Lower lobe of right lung (tissue), 2 donors: ENCODE data around the gene ZFHX3. TPM values are rescaled to one million over a fixed set of nuclear protein-coding genes. Genes with fewer than 3 reads are reported as not detected.
A peak's percentile ranks its signal among the peaks of the same experiment; 100 is the strongest.

Experiments used
- ATAC-seq, 2 donors: fragments of 200-7000 bp; cut with Tn5 transposase; one replicate each; pipeline ENCODE4 v1.9.1; 2020 to 2022; ENCODE audit warnings: mild to moderate bottlenecking in 2 of 2, moderate library complexity in 2 of 2
- DNase-seq: peaks from one replicate; pipeline ENCODE4 v3.0.0-alpha.2; 2020
- H3K27ac ChIP-seq: fragments of 200-600 bp; one replicate; pipeline ENCODE4 v1.8.0; 2022
- H3K27me3 ChIP-seq: fragments of 200-600 bp; one replicate; pipeline ENCODE4 v1.8.0; 2022; ENCODE audit warnings: low read depth
- H3K36me3 ChIP-seq: fragments of 200-600 bp; one replicate; pipeline ENCODE4 v1.8.0; 2022; ENCODE audit warnings: mild to moderate bottlenecking
- H3K4me1 ChIP-seq: fragments of 200-600 bp; one replicate; pipeline ENCODE4 v1.8.0; 2022
- H3K4me3 ChIP-seq: fragments of 200-600 bp; one replicate; pipeline ENCODE4 v1.8.0; 2022; ENCODE audit warnings: mild to moderate bottlenecking
- H3K9me3 ChIP-seq: fragments of 200-600 bp; one replicate; pipeline ENCODE4 v1.8.0; 2022
- CTCF ChIP-seq: fragments of 200-600 bp; IDR thresholded peaks from one replicate; pipeline ENCODE4 v1.8.0; 2022; ENCODE audit warnings: antibody characterized with exemption, mild to moderate bottlenecking
- intact Hi-C: fragments of 100-400 bp; cut with DNase I; formaldehyde crosslinking; loops from one replicate; pipeline ENCODE4 v1.11.0; 2022
- total RNA-seq: library from RNA; stranded (reverse); fragmentation: NEBNext Ultra II Directional; extraction: Animal tissue kit (Norgen Biotek cat#: 25700); gene quantifications from one replicate; pipeline ENCODE4 v1.2.1, GENCODE V29; 2021
- donor health status: DM: no; HTN: yes; CAD: no; lungs with severe emphysema.

ZFHX3 gene
- total RNA-seq, 1 donor from 2014 or later: 29.3 TPM

- TF ChIP-seq CTCF: no peak
- intact Hi-C loops: no loop called here
- H3K27ac ChIP-seq: no peak overlapping the region
Observed at GRCh38 chr16:72846594-72846993, 201.3 kb downstream of the ZFHX3 start.

GRCh38 chr16:72845322-72846020, 202.5 kb downstream of the ZFHX3 start:
- DNase-seq (no peak), ATAC-seq (no peak)
- Histone ChIP-seq H3K4me3 (no peak overlapping the region), H3K4me1 (peaks cover 24% of the 10 kb centered on the region), H3K27ac (no peak overlapping the region), H3K36me3 (no peaks in the 10 kb centered on the region), H3K27me3 (no peaks in the 10 kb centered on the region), H3K9me3 (no peaks in the 10 kb centered on the region)
- no peak for TF ChIP-seq CTCF
- intact Hi-C loops: no loop called here

More at GRCh38 chr16:72846594-72846993, 201.3 kb downstream of the ZFHX3 start:
- H3K27me3 ChIP-seq: no peaks in the 10 kb centered on the region
- no peaks in the 10 kb centered on the region for H3K9me3 ChIP-seq
- H3K4me1 ChIP-seq: peaks cover 16% of the 10 kb centered on the region
- DNase-seq (no peak), ATAC-seq (no peak)
- H3K36me3 ChIP-seq: no peaks in the 10 kb centered on the region
- H3K4me3 ChIP-seq: no peak overlapping the region

GRCh38 chr16:72844225-72844920, 203.6 kb downstream of the ZFHX3 start:
- H3K27ac ChIP-seq: no peak overlapping the region
- intact Hi-C loops: no loop called here
- H3K4me1 ChIP-seq: peaks cover 23% of the 10 kb centered on the region
- no peaks in the 10 kb centered on the region for H3K36me3 ChIP-seq
- TF ChIP-seq CTCF: no peak
- ATAC-seq (no peak), DNase-seq (no peak)
- H3K9me3 ChIP-seq: no peaks in the 10 kb centered on the region
- no peaks in the 10 kb centered on the region for H3K27me3 ChIP-seq
- H3K4me3 ChIP-seq: no peak overlapping the region

- no peak overlapping the region for H3K4me3 ChIP-seq
- no peak for DNase-seq
- TF ChIP-seq CTCF: no peak
- intact Hi-C loops: no loop called here
- ATAC-seq: peak in 1 of 2 donors; percentile 18
- peaks cover 10% of the 10 kb centered on the region for H3K4me1 ChIP-seq
- no peaks in the 10 kb centered on the region for H3K27me3 ChIP-seq
- no peaks in the 10 kb centered on the region for H3K36me3 ChIP-seq
- no peaks in the 10 kb centered on the region for H3K9me3 ChIP-seq
- H3K27ac ChIP-seq: peak overlapping the region; percentile 6
Observed at GRCh38 chr16:72841506-72841905, 206.4 kb downstream of the ZFHX3 start.

GRCh38 chr16:72840631-72841381, 207.1 kb downstream of the ZFHX3 start:
- Histone ChIP-seq H3K27me3 (no peaks in the 10 kb centered on the region), H3K9me3 (no peaks in the 10 kb centered on the region), H3K4me3 (no peak overlapping the region), H3K36me3 (no peaks in the 10 kb centered on the region), H3K4me1 (peaks cover 10% of the 10 kb centered on the region), H3K27ac (peak overlapping the region; percentile 6)
- no peak for ATAC-seq
- TF ChIP-seq CTCF: no peak
- DNase-seq: no peak
- intact Hi-C loops: no loop called here
